ENCODE results near the gene APMAP. TPM values are rescaled to one million over a fixed set of nuclear protein-coding genes. Genes with fewer than 3 reads are reported as not detected.

Gene APMAP
- total RNA-seq, 1 donor from 2014 or later: 180 TPM

DNA sequence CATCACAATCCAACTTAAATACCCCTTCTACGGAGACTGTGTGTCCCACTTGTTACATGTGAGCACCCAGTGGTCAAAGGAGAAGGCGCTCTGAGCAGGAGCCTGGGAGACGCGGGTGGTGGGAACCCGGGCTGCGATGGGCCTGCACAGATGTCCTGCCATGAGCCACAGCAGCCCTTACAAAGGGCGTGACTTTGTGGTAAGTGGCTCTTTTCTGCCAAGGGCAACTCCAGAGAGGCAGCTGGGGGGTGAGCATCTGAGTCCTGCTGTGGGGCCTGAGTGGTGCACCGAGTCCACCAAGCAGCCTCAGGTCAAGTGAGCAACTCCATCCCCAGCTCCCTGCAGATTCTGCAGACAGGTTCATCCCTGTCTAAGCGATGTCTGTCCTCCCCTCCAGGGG lies 77.1 kb downstream of the APMAP start:
- DNase-seq (ENCODE audit: low spot score) (no peak), ATAC-seq (no peak)

DNA sequence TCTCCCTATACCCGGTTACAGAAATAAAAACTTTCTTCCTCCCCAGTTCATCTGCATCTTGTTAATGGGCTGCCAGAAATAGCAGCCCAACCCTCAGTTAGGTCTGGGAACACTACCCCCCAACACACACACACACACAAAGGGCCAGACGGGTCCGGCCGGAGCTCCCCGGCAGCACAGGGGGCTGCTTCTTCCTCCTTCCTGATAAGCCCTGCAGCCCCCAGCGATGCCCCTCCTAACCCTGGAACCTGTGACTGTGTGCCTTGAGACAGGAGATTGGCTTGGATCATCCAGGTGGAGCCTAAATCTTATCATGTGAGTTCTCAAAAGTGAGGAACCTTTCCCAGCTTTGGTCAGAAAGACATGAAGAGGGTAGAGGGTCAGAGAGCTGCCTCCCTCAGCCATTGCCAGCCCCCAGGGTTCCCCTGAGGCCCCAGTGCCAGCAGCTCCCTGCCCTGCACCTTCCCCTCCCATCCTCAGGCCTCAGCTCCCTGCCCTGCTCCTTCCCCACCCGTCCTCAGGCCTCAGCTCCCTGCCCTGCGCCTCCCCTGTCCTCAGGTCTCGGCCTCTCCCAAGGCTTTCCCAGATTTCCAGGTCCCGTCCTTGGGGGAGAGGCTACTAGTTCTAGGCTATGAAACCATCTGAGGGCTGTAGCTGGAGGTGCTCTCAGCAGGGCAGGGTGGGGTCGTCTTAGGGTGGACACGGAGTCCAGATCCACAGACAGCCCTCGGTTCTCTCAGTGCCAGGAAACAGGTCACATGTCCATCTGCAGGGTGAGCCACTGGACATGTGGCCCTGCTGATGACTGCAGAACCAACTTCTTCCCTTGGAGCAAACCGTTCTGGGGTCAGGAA lies 77.9 kb downstream of the APMAP start:
- DNase-seq (ENCODE audit: low spot score): no peak
- ATAC-seq: no peak

DNA sequence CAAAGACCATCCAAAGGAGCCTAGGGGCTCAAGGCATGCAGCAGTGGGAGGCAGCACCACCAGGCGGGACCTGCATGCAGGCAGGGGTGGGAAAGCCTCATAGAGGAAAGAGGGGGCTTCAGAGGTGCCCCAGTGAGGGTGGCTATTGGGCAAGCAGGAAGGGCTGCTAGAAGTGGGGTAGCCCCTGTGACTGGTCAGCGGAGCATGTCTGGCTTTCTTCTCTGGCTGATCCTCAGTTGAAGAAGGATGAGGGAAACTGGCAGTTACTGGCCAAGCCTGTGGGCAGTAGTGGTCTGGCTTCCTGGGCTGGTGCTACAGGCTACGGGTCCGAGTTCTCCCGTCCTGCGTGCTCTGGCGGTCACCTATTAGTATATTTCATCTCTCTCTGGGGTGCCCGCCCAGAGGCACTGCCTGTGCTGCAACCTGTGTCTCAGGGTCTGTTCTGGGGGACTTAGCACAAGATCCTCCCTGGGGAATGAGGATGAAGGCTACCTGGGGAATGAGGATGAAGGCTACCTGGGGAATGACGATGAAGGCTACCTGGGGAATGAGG lies 79.4 kb downstream of the APMAP start:
- no peak for ATAC-seq

More for the DNA sequence above, 79.4 kb downstream of the APMAP start:
- no peak for DNase-seq (ENCODE audit: low spot score)

Other genes with a start within 250 kb of the APMAP start
- gene CST7, start 43.5 kb downstream of the APMAP start, total RNA-seq: 0.38 TPM
- 9.9 TPM for gene ACSS1, start 65.4 kb upstream of the APMAP start, total RNA-seq
- 0.18 TPM for gene VSX1, start 89.4 kb upstream of the APMAP start, total RNA-seq
- gene ENTPD6, start 203.0 kb upstream of the APMAP start, total RNA-seq: 33.4 TPM